Hepatocyte (in vitro differentiated cells): ENCODE results near the gene COL4A1. TPM values are rescaled to one million over a fixed set of nuclear protein-coding genes. Genes with fewer than 3 reads are reported as not detected.

Experiments
- DNase-seq: peaks from one replicate; pipeline ENCODE4 v3.0.0-alpha.2; 2016; ENCODE audit warnings: low spot score
- H2AFZ ChIP-seq: fragments of 200-600 bp; sonication (generic); 2 replicates; pipeline ENCODE4 v1.6.0; 2016; ENCODE audit warnings: antibody characterized with exemption, mild to moderate bottlenecking
- H3K27ac ChIP-seq: fragments of 200-600 bp; sonication (generic); 2 replicates; pipeline ENCODE4 v1.5.1; 2016; ENCODE audit warnings: mild to moderate bottlenecking
- H3K27me3 ChIP-seq: fragments of 200-600 bp; sonication (generic); 2 replicates; pipeline ENCODE4 v1.6.1; 2016
- H3K36me3 ChIP-seq: fragments of 200-600 bp; sonication (generic); replicated peaks from 2 replicates; pipeline ENCODE4 v1.5.1; 2016; ENCODE audit warnings: low read depth; ENCODE audit not compliant: insufficient read depth
- H3K4me1 ChIP-seq: fragments of 200-600 bp; sonication (generic); 2 replicates; pipeline ENCODE4 v1.5.1; 2016; ENCODE audit warnings: mild to moderate bottlenecking, moderate library complexity; ENCODE audit not compliant: insufficient read depth
- H3K4me2 ChIP-seq: fragments of 200-600 bp; sonication (generic); 2 replicates; pipeline ENCODE4 v1.6.0; 2016
- H3K4me3 ChIP-seq: fragments of 200-600 bp; sonication (generic); 2 replicates; pipeline ENCODE4 v1.5.1; 2016; ENCODE audit warnings: mild to moderate bottlenecking
- H3K79me2 ChIP-seq: fragments of 200-600 bp; sonication (generic); 2 replicates; pipeline ENCODE4 v1.6.0; 2017; ENCODE audit warnings: mild to moderate bottlenecking
- H3K9me2 ChIP-seq: fragments of 200-600 bp; sonication (generic); replicated peaks from 2 replicates; pipeline ENCODE4 v1.6.0; 2017; ENCODE audit warnings: mild to moderate bottlenecking; ENCODE audit not compliant: insufficient read depth
- H3K9me3 ChIP-seq: fragments of 200-600 bp; sonication (generic); 2 replicates; pipeline ENCODE4 v1.5.1; 2016; ENCODE audit warnings: low read depth, mild to moderate bottlenecking
- H4K20me1 ChIP-seq: fragments of 200-600 bp; sonication (generic); 2 replicates; pipeline ENCODE4 v1.6.0; 2016; ENCODE audit warnings: mild to moderate bottlenecking; ENCODE audit not compliant: insufficient read depth, poor library complexity, severe bottlenecking
- CTCF ChIP-seq: fragments of 200-600 bp; sonication (generic); IDR thresholded peaks from 2 replicates; pipeline ENCODE4 v1.5.1; 2016; ENCODE audit warnings: antibody characterized with exemption, mild to moderate bottlenecking; ENCODE audit not compliant: poor library complexity
- EZH2 ChIP-seq: fragments of 200-600 bp; sonication (generic); IDR thresholded peaks from 2 replicates; pipeline ENCODE4 v1.6.1; 2016; ENCODE audit warnings: antibody characterized with exemption, mild to moderate bottlenecking, borderline replicate concordance
- EZH2phosphoT487 ChIP-seq: fragments of 200-600 bp; sonication (generic); IDR thresholded peaks from one replicate; pipeline ENCODE4 v1.6.1; 2018; ENCODE audit warnings: antibody characterized with exemption, mild to moderate bottlenecking, low read depth, moderate library complexity; ENCODE audit not compliant: unreplicated experiment, severe bottlenecking
- WGBS: methylation state at CpG from one replicate; pipeline ENCODE4 v1.1.6; 2016; ENCODE audit warnings: low lambda C conversion rate; ENCODE audit errors: missing lambda C conversion rate; 5-methylcytosine and 5-hydroxymethylcytosine counted together
- polyA plus RNA-seq: library from polyadenylated mRNA; unstranded; fragments of >200 nt; fragmentation: Nextera tagmentation; extraction: Ambion mirVana; gene quantifications from 2 replicates; pipeline ENCODE4 v1.2.1, GENCODE V29; 2016
- total RNA-seq: library from RNA; depleted of rRNA; stranded (reverse); fragments of >200 nt; gene quantifications from 2 replicates; pipeline ENCODE4 v1.2.3, GENCODE V29; 2014

COL4A1 gene
- total and polyA plus RNA-seq, 2 experiments from 2014 or later, result 138 to 269 TPM

- DNase-seq, result no peak
- Histone ChIP-seq H4K20me1 (no peaks in the 10 kb centered on the region), H2AFZ (no peak overlapping the region), H3K36me3 (no peaks in the 10 kb centered on the region), H3K27ac (no peak overlapping the region), H3K9me2 (no peaks in the 10 kb centered on the region), H3K27me3 (no peaks in the 10 kb centered on the region), H3K4me2 (no peak overlapping the region), H3K9me3 (no peaks in the 10 kb centered on the region), H3K4me1 (peaks cover 20% of the 10 kb centered on the region), H3K4me3 (no peak overlapping the region), H3K79me2 (peaks cover 28% of the 10 kb centered on the region)
- TF ChIP-seq EZH2phosphoT487, result no peak
- no peak for TF ChIP-seq EZH2
- no peak for TF ChIP-seq CTCF
- WGBS, result 74% methylated on average over 10 of the region's 10 CpGs
Observed at GRCh38 chr13:110266983-110267382, 40.0 kb downstream of the COL4A1 start.

- Histone ChIP-seq H3K27ac (no peak overlapping the region), H2AFZ (no peak overlapping the region), H3K4me3 (no peak overlapping the region), H3K4me2 (no peak overlapping the region), H3K27me3 (no peaks in the 10 kb centered on the region), H3K4me1 (peaks cover 23% of the 10 kb centered on the region), H3K79me2 (peaks cover 29% of the 10 kb centered on the region), H3K9me2 (no peaks in the 10 kb centered on the region), H4K20me1 (no peaks in the 10 kb centered on the region), H3K9me3 (no peaks in the 10 kb centered on the region), H3K36me3 (no peaks in the 10 kb centered on the region)
- TF ChIP-seq EZH2phosphoT487 (no peak), CTCF (no peak), EZH2 (no peak)
- DNase-seq, result no peak
- 87% methylated on average over 8 of the region's 8 CpGs for WGBS
Observed at GRCh38 chr13:110266431-110266809, 40.5 kb downstream of the COL4A1 start.

- no peak for TF ChIP-seq EZH2
- TF ChIP-seq CTCF, result no peak
- TF ChIP-seq EZH2phosphoT487, result no peak
- WGBS, result 87% methylated on average over 36 of the region's 38 CpGs
- no peak overlapping the region for H3K27ac ChIP-seq
Observed at GRCh38 chr13:110265682-110266430, 41.1 kb downstream of the COL4A1 start.

More at GRCh38 chr13:110265682-110266430, 41.1 kb downstream of the COL4A1 start:
- Histone ChIP-seq H3K9me2 (no peaks in the 10 kb centered on the region), H4K20me1 (no peaks in the 10 kb centered on the region), H3K4me2 (no peak overlapping the region), H3K36me3 (no peaks in the 10 kb centered on the region), H2AFZ (no peak overlapping the region), H3K9me3 (no peaks in the 10 kb centered on the region), H3K4me3 (no peak overlapping the region), H3K79me2 (peaks cover 28% of the 10 kb centered on the region), H3K4me1 (peaks cover 23% of the 10 kb centered on the region), H3K27me3 (no peaks in the 10 kb centered on the region)
- DNase-seq, result no peak
